Esophagus muscularis mucosa (tissue), 4 donors: Measurements from ENCODE around the gene TNRC6A.

Source experiments
- CTCF ChIP-seq, 3 experiments: fragments of 200-600 bp in 2 of 3; fragments of 450-650 bp in 1 of 3; sonication (generic) in 2 of 3; IDR thresholded peaks; one replicate each; pipeline ENCODE4 v1.5.1; 2017 to 2019; ENCODE audit warnings: antibody characterized with exemption in 3 of 3, mild to moderate bottlenecking in 2 of 3, moderate library complexity in 1 of 3
- EP300 ChIP-seq: sonication (generic); formaldehyde crosslinking; IDR thresholded peaks from one replicate; pipeline ENCODE4 v1.6.1; 2017; ENCODE audit warnings: antibody characterized with exemption
- POLR2A ChIP-seq: fragments of 450-650 bp; IDR thresholded peaks from one replicate; pipeline ENCODE4 v1.6.1; 2017; ENCODE audit warnings: antibody characterized with exemption, moderate library complexity, mild to moderate bottlenecking, low read depth
- POLR2AphosphoS5 ChIP-seq, 2 donors: sonication (generic); formaldehyde crosslinking; IDR thresholded peaks; one replicate each; pipeline ENCODE4 v1.6.1; 2017; ENCODE audit warnings: antibody characterized with exemption in 2 of 2

DNA sequence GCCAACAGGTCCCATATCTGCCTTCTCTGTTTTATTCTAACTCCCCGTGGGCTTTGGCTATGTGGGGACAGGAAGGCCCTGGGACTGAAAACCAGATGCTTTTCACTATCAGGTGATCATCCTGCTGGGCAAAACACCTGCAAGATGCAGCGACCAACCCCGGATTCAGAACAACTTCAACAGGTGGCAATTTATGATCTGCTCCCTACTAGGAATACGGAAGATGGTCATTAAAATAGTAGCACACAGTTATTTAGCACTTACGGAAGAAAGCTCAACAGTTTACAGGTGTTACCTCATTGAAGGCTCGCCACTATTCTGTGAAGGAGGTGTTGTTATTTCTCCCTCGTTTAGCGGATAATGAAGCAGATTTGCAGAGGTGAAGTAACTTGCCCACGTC is 108.5 kb downstream of the TNRC6A start:
- no peak for TF ChIP-seq CTCF (IDR thresholded peaks at IDR 0.05)
- TF ChIP-seq EP300 = no peak
- no peak for TF ChIP-seq POLR2A
- TF ChIP-seq POLR2AphosphoS5 (IDR thresholded peaks at IDR 0.05) = no peak
